Sigmoid colon (tissue), 7 donors: ENCODE measurements around the gene SOX13. TPM values are rescaled to one million over a fixed set of nuclear protein-coding genes. Genes with fewer than 3 reads are reported as not detected.
A peak's percentile ranks its signal among the peaks of the same experiment; 100 is the strongest.

ENCODE experiments used
- DNase-seq: peaks from one replicate; pipeline ENCODE4 v3.0.0-alpha.2; 2019
- H3K27ac ChIP-seq, 4 donors: fragments of 200-600 bp; sonication (generic); one replicate each; pipeline ENCODE4 v1.5.1; 2016 to 2019; ENCODE audit warnings: mild to moderate bottlenecking in 1 of 4
- H3K27me3 ChIP-seq, 3 donors: fragments of 200-600 bp; sonication (generic); one replicate each; pipeline ENCODE4 v1.5.1; 2019; ENCODE audit warnings: mild to moderate bottlenecking in 1 of 3
- H3K36me3 ChIP-seq, 4 donors: fragments of 200-600 bp; sonication (generic); one replicate each; pipeline ENCODE4 v1.5.1; 2016 to 2019
- H3K4me1 ChIP-seq, 4 donors: fragments of 200-600 bp; sonication (generic); one replicate each; pipeline ENCODE4 v1.5.1; 2017 to 2019
- H3K4me3 ChIP-seq, 4 donors: fragments of 200-600 bp; sonication (generic); one replicate each; pipeline ENCODE4 v1.5.1; 2017 to 2019; ENCODE audit warnings: mild to moderate bottlenecking in 2 of 4, moderate library complexity in 1 of 4
- H3K9me3 ChIP-seq, 4 donors: fragments of 200-600 bp in 3 of 4; sonication (generic) in 3 of 4; one replicate each; pipeline versions ENCODE4 v1.5.1 to v1.6.1; 2013 to 2019
- CTCF ChIP-seq, 4 experiments: fragments of 450-650 bp in 3 of 4; fragments of 200-600 bp in 1 of 4; IDR thresholded peaks; one replicate each; pipeline ENCODE4 v1.5.1; 2016 to 2019; ENCODE audit warnings: antibody characterized with exemption in 4 of 4, mild to moderate bottlenecking in 3 of 4, moderate library complexity in 2 of 4
- EP300 ChIP-seq, 4 donors: sonication (generic); formaldehyde crosslinking; IDR thresholded peaks; one replicate each; pipeline ENCODE4 v1.6.1; 2017; ENCODE audit warnings: antibody characterized with exemption in 4 of 4
- POLR2A ChIP-seq, 2 donors: fragments of 450-650 bp; IDR thresholded peaks; one replicate each; pipeline ENCODE4 v1.6.1; 2016; ENCODE audit warnings: antibody characterized with exemption in 2 of 2, mild to moderate bottlenecking in 2 of 2, moderate library complexity in 2 of 2
- POLR2AphosphoS5 ChIP-seq, 4 donors: sonication (generic); formaldehyde crosslinking; IDR thresholded peaks; one replicate each; pipeline ENCODE4 v1.6.1; 2017; ENCODE audit warnings: antibody characterized with exemption in 4 of 4
- WGBS, 2 donors: extraction: QIAGEN DNeasy Blood & Tissue Kit; methylation state at CpG; one replicate each; pipeline ENCODE4 v1.1.7; 2013; 5-methylcytosine and 5-hydroxymethylcytosine counted together
- intact Hi-C: fragments of 100-400 bp; cut with DNase I; formaldehyde crosslinking; loops from one replicate; pipeline ENCODE4 v1.15.1; 2023
- polyA plus RNA-seq, 3 donors: library from polyadenylated mRNA; stranded (reverse); fragments of 200-250 nt; gene quantifications; one replicate each; pipeline ENCODE4 v1.2.3, GENCODE V29; 2013
- total RNA-seq, 4 donors: library from RNA; depleted of rRNA; stranded (reverse); fragments of >200 nt; gene quantifications; one replicate each; pipeline ENCODE4 v1.1.0, GENCODE V29; 2016
- donor health status: healthy with polysubstance abuse.
- donor health status: Bipolar disorder and iron deficiency.
- donor health status: healthy.

Gene SOX13
- total and polyA plus RNA-seq, 7 donors = 9.6 to 58.4 (median 28.5) TPM

- no peaks in the 10 kb centered on the region for H3K36me3 ChIP-seq
- peaks cover 0 to 4% (median 0%) of the 10 kb centered on the region in 3 donors for H3K27me3 ChIP-seq
- 1% methylated on average over 94 of the region's 94 CpGs for WGBS, 2 donors
- intact Hi-C loops = no loop called here
- H3K4me1 ChIP-seq = peaks cover 0 to 24% (median 20%) of the 10 kb centered on the region in 4 donors
- no peaks in the 10 kb centered on the region for H3K9me3 ChIP-seq
- peak within 1 kb of the TSS; percentile 58 to 86 (median 72) for H3K4me3 ChIP-seq
- peak within 1 kb of the TSS; percentile 66 to 77 (median 72) for H3K27ac ChIP-seq
- peak; percentile 84 for DNase-seq
- TF ChIP-seq EP300 (IDR thresholded peaks at IDR 0.05) (no peak), POLR2A (IDR thresholded peaks at IDR 0.05) (no peak), POLR2AphosphoS5 (IDR thresholded peaks at IDR 0.05) (peak in 1 of 4 donors; percentile 6), CTCF (IDR thresholded peaks at IDR 0.05) (no peak)
Measured at GRCh38 chr1:204151552-204152309, 78.8 kb downstream of the SOX13 start, which contains the start of gene ETNK2. TSS of gene ETNK2 (minus strand) at chr1:204152044. CDS start at chr1:204151852, 192 bp downstream.

- WGBS, 2 donors = 29 to 34% methylated on average over 25 of the region's 25 CpGs
- H3K36me3 ChIP-seq = no peaks in the 10 kb centered on the region
- TF ChIP-seq CTCF (IDR thresholded peaks at IDR 0.05) (no peak), POLR2A (IDR thresholded peaks at IDR 0.05) (no peak), EP300 (IDR thresholded peaks at IDR 0.05) (no peak), POLR2AphosphoS5 (IDR thresholded peaks at IDR 0.05) (no peak)
- intact Hi-C loops = no loop called here
- no peaks in the 10 kb centered on the region for H3K9me3 ChIP-seq
- peaks cover 0 to 4% (median 0%) of the 10 kb centered on the region in 3 donors for H3K27me3 ChIP-seq
- H3K27ac ChIP-seq = peak overlapping the region; percentile 53 to 74 (median 68)
- no peak for DNase-seq
- peak overlapping the region; percentile 38 to 86 (median 66) for H3K4me3 ChIP-seq
- peaks cover 0 to 24% (median 20%) of the 10 kb centered on the region in 4 donors for H3K4me1 ChIP-seq
Measured at GRCh38 chr1:204152310-204153044, 79.6 kb downstream of the SOX13 start.

- TF ChIP-seq POLR2A (IDR thresholded peaks at IDR 0.05) (no peak), EP300 (IDR thresholded peaks at IDR 0.05) (no peak), POLR2AphosphoS5 (IDR thresholded peaks at IDR 0.05) (no peak), CTCF (IDR thresholded peaks at IDR 0.05) (no peak)
- Histone ChIP-seq H3K27ac (no peak overlapping the region), H3K4me3 (no peak overlapping the region), H3K9me3 (no peaks in the 10 kb centered on the region), H3K27me3 (peaks cover 0 to 4% (median 0%) of the 10 kb centered on the region in 3 donors), H3K4me1 (peaks cover 0 to 24% (median 20%) of the 10 kb centered on the region in 4 donors), H3K36me3 (no peaks in the 10 kb centered on the region)
- intact Hi-C loops = no loop called here
- WGBS, 2 donors = 90 to 94% methylated on average over 5 of the region's 5 CpGs
- no peak for DNase-seq
Measured at GRCh38 chr1:204153667-204154066, 80.8 kb downstream of the SOX13 start.

GRCh38 chr1:204154568-204155255, 81.8 kb downstream of the SOX13 start:
- Histone ChIP-seq H3K36me3 (no peaks in the 10 kb centered on the region), H3K4me1 (peaks cover 0 to 24% (median 20%) of the 10 kb centered on the region in 4 donors), H3K9me3 (no peaks in the 10 kb centered on the region), H3K27ac (no peak overlapping the region), H3K4me3 (no peak overlapping the region), H3K27me3 (peaks cover 0 to 4% (median 0%) of the 10 kb centered on the region in 3 donors)
- WGBS, 2 donors = 85 to 92% methylated on average over 15 of the region's 15 CpGs
- intact Hi-C loops = no loop called here
- TF ChIP-seq EP300 (IDR thresholded peaks at IDR 0.05) (no peak), POLR2AphosphoS5 (IDR thresholded peaks at IDR 0.05) (no peak), POLR2A (IDR thresholded peaks at IDR 0.05) (no peak), CTCF (IDR thresholded peaks at IDR 0.05) (no peak)
- DNase-seq = no peak
